SU-DHL-6 (cell line): ENCODE measurements around the gene MEDAG.

Source experiments
- H2AFZ ChIP-seq: fragments of 200-600 bp; sonication (generic); 2 replicates; pipeline ENCODE4 v1.6.1; 2014; ENCODE audit warnings: low read depth, mild to moderate bottlenecking, moderate library complexity, mixed read lengths, antibody characterized with exemption, low read length; ENCODE audit not compliant: severe bottlenecking
- H3F3A ChIP-seq: fragments of 200-600 bp; shearing (Covaris generic); 2 replicates; pipeline ENCODE4 v1.6.0; 2016; ENCODE audit warnings: antibody characterized with exemption, mild to moderate bottlenecking; ENCODE audit not compliant: insufficient read depth
- H3K27ac ChIP-seq: fragments of 200-600 bp; sonication (generic); 2 replicates; pipeline ENCODE4 v1.5.1; 2016; ENCODE audit warnings: low read depth, mild to moderate bottlenecking, low read length, moderate library complexity, mixed read lengths
- H3K27me3 ChIP-seq: fragments of 200-600 bp; sonication (generic), shearing (Covaris generic); 2 replicates; pipeline ENCODE4 v1.6.0; 2014; ENCODE audit warnings: mild to moderate bottlenecking, low read length
- H3K36me3 ChIP-seq: fragments of 200-600 bp; sonication (generic); 2 replicates; pipeline ENCODE4 v1.6.1; 2014; ENCODE audit warnings: mild to moderate bottlenecking, low read length, mixed read lengths
- H3K4me2 ChIP-seq: fragments of 300-600, 200-600 bp; shearing (Covaris generic), sonication (generic); 2 replicates; pipeline ENCODE4 v1.6.0; 2014; ENCODE audit warnings: low read length, low read depth, mild to moderate bottlenecking; ENCODE audit not compliant: poor library complexity, severe bottlenecking
- H3K4me3 ChIP-seq: fragments of 200-600 bp; sonication (generic); 2 replicates; pipeline ENCODE4 v1.5.1; 2014; ENCODE audit warnings: antibody characterized with exemption, low read length, mild to moderate bottlenecking, mixed read lengths; ENCODE audit not compliant: insufficient read depth, poor library complexity, severe bottlenecking
- H3K79me2 ChIP-seq: fragments of 200-600 bp; sonication (generic); 2 replicates; pipeline ENCODE4 v1.6.1; 2014; ENCODE audit warnings: mild to moderate bottlenecking, low read length, moderate library complexity; ENCODE audit not compliant: insufficient read depth
- H3K9ac ChIP-seq: fragments of 200-600 bp; sonication (generic); 2 replicates; pipeline ENCODE4 v1.7.0; 2014; ENCODE audit warnings: mild to moderate bottlenecking, low read length
- H3K9me2 ChIP-seq: fragments of 200-600 bp; sonication (generic); replicated peaks from 2 replicates; pipeline ENCODE4 v1.6.1; 2014; ENCODE audit warnings: low read length; ENCODE audit not compliant: insufficient read depth
- H3K9me3 ChIP-seq: fragments of 200-600 bp; sonication (generic); 2 replicates; pipeline ENCODE4 v1.6.1; 2014; ENCODE audit warnings: low read length, mixed read lengths; ENCODE audit not compliant: insufficient read depth
- H4K20me1 ChIP-seq: fragments of 200-600 bp; sonication (generic); 2 replicates; pipeline ENCODE4 v1.6.1; 2014; ENCODE audit warnings: low read depth, mild to moderate bottlenecking, antibody characterized with exemption, low read length, moderate library complexity, mixed read lengths
- EZH2phosphoT487 ChIP-seq: fragments of 200-600 bp; sonication (generic), shearing (Covaris generic); conservative IDR thresholded peaks from 2 replicates; pipeline ENCODE4 v1.6.1; 2018; ENCODE audit warnings: mild to moderate bottlenecking, antibody characterized with exemption, low read length, moderate library complexity, mixed read lengths
- TF ChIP-seq, protein P1 (sequence below): fragments of 200-600 bp; sonication (generic); IDR thresholded peaks from one replicate; pipeline ENCODE4 v1.5.1; 2017; ENCODE audit warnings: antibody characterized with exemption, mild to moderate bottlenecking, low read length, moderate library complexity; ENCODE audit not compliant: insufficient read depth, poor library complexity, severe bottlenecking

MEDAG gene

DNA sequence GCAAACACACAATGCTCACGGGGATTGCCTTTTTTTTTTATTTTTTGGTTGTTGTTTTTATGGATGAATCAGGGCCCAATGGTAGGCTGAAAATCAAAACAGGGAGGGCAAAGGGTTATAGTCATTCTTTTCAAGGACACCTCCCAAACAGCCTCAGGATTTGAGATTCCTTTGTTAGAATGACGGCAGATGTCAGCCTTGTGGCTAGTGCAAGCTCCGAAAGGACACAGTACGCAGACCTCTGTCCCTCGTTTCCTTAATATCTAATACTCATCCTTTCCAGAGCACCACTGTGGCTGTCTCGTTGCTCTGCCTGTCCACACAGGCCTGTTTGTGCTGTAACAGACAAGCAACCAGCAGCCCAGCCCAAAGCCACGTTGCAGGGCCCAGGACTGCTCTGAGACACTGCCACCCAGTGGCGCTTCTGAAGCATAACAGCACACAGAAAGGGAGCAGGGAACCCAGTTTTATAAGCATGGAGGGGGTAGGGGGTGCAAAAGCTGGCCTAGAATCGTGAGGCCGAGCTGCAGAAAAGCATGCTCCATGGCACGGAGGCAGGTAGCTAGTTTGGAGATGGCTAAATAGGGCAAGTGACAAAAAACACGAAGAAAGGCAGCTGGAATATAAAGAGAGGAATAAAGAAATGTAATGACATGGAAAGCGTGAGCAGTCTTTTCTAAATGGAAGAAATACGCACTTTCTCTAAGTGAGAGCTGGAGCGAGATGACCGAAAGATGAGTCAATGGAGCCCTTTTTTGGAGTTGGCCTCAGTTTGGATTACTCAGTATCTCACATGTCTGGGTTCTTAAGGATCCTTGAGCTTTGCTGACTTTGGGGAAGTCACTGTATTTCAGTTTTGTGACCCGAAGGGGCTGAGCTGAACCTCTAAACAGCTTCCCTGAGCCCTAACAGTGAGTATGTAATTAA lies 40.7 kb upstream of the MEDAG start:
- no peak overlapping the region for H3K9ac ChIP-seq
- H3K4me2 ChIP-seq, result no peak overlapping the region
- no peaks in the 10 kb centered on the region for H3K36me3 ChIP-seq
- TF ChIP-seq, protein P1, sequence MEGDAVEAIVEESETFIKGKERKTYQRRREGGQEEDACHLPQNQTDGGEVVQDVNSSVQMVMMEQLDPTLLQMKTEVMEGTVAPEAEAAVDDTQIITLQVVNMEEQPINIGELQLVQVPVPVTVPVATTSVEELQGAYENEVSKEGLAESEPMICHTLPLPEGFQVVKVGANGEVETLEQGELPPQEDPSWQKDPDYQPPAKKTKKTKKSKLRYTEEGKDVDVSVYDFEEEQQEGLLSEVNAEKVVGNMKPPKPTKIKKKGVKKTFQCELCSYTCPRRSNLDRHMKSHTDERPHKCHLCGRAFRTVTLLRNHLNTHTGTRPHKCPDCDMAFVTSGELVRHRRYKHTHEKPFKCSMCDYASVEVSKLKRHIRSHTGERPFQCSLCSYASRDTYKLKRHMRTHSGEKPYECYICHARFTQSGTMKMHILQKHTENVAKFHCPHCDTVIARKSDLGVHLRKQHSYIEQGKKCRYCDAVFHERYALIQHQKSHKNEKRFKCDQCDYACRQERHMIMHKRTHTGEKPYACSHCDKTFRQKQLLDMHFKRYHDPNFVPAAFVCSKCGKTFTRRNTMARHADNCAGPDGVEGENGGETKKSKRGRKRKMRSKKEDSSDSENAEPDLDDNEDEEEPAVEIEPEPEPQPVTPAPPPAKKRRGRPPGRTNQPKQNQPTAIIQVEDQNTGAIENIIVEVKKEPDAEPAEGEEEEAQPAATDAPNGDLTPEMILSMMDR, result peak; percentile 87
- no peak for TF ChIP-seq EZH2phosphoT487
- H3K4me3 ChIP-seq, result no peak overlapping the region
- no peak overlapping the region for H2AFZ ChIP-seq
- H3K79me2 ChIP-seq, result no peaks in the 10 kb centered on the region
- H3K27me3 ChIP-seq, result no peaks in the 10 kb centered on the region
- no peak overlapping the region for H3K27ac ChIP-seq
- H3F3A ChIP-seq, result no peaks in the 10 kb centered on the region
- no peaks in the 10 kb centered on the region for H3K9me2 ChIP-seq
- no peaks in the 10 kb centered on the region for H4K20me1 ChIP-seq
- H3K9me3 ChIP-seq, result no peaks in the 10 kb centered on the region

DNA sequence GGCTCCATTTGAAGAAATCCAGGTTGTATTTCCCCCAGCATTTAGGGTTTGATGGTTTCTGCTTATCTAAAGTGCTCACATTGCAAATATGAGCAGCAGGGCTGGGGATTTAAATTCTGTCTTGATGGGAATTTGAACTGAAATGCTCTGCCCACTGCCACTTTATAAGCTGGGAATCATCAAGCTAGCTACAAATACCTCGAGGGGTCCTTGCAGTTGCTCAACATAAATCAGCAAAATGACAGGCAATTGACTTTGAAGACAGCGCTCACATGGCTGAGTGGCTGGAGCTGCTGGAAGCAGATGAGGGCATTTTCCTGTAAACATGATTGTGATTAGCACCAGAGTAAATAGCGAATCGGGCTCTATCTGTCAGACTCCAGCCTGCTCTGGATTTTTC lies 39.4 kb upstream of the MEDAG start:
- H3K9me2 ChIP-seq, result no peaks in the 10 kb centered on the region
- H2AFZ ChIP-seq, result no peak overlapping the region
- no peaks in the 10 kb centered on the region for H3F3A ChIP-seq
- no peaks in the 10 kb centered on the region for H3K9me3 ChIP-seq
- no peaks in the 10 kb centered on the region for H3K79me2 ChIP-seq
- no peaks in the 10 kb centered on the region for H4K20me1 ChIP-seq
- no peak overlapping the region for H3K27ac ChIP-seq
- H3K36me3 ChIP-seq, result no peaks in the 10 kb centered on the region
- no peaks in the 10 kb centered on the region for H3K27me3 ChIP-seq
- TF ChIP-seq, protein P1, result no peak
- no peak overlapping the region for H3K4me2 ChIP-seq
- H3K4me3 ChIP-seq, result no peak overlapping the region
- no peak overlapping the region for H3K9ac ChIP-seq

DNA sequence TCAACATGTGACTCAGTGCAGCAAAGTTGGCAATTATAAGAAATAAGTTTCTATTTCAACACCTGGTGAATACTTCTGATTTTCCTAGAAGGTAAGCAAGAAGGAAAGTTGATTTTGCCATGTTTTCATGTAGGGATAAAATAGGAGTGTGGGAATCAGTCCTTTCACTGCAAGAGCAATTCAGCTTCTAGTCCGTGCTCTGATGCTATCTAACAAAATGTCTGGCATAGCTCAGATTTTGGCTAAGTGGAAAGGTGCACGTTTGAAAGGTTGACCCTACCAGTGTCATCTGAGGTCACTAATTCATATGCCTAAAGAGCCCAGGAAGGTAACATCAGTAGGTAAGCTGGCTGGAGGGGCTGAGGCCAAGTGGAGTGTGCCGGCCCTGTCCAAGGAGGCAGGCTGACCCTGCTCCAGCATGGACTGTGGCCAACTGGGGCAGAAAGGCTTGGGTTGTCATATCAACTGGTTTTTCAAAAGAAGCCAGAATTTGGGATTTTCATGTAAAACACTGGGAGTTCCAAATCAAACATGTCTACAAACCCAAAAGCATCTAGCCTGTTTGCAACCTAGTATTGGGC lies 38.9 kb upstream of the MEDAG start:
- Histone ChIP-seq H3K36me3 (no peaks in the 10 kb centered on the region), H3K27me3 (no peaks in the 10 kb centered on the region), H3K79me2 (no peaks in the 10 kb centered on the region), H3K27ac (no peak overlapping the region), H3K9me3 (no peaks in the 10 kb centered on the region), H3K9ac (no peak overlapping the region), H2AFZ (no peak overlapping the region), H4K20me1 (no peaks in the 10 kb centered on the region), H3F3A (no peaks in the 10 kb centered on the region), H3K4me2 (no peak overlapping the region), H3K9me2 (no peaks in the 10 kb centered on the region), H3K4me3 (no peak overlapping the region)
- TF ChIP-seq, protein P1, result no peak
- TF ChIP-seq EZH2phosphoT487, result no peak
